ENCODE data around the gene CCDC127. TPM values are rescaled to one million over a fixed set of nuclear protein-coding genes. Genes with fewer than 3 reads are reported as not detected.
"Not testable (repeated sequence)": the region's sequence is repeated elsewhere in the genome, so short reads cannot be mapped to it uniquely, and the experiment has no call there.

The CCDC127 gene
- 5.7 and 6.5 TPM in 2 replicates for total RNA-seq

GRCh38 chr5:217494-218456 lies at the start of gene CCDC127, which contains the start of gene SDHA:
Gene CCDC127, minus strand, starts transcription at chr5:218153. Its CDS starts 1,304 bp downstream, at chr5:216849.
Gene SDHA, plus strand, starts transcription at chr5:218320. Its CDS starts 36 bp downstream, at chr5:218356.
- intact Hi-C loops (cut with micrococcal nuclease): loop anchor here (1.0 to 5.0 kb wide), 2 partner anchors 54 to 115 kb away; partner anchors contain the start of gene PDCD6

- intact Hi-C loops (cut with micrococcal nuclease): no loop called here
Measured at GRCh38 chr5:267716-268115, 49.8 kb upstream of the CCDC127 start.

GRCh38 chr5:266311-267026 lies 48.5 kb upstream of the CCDC127 start:
- intact Hi-C loops (cut with micrococcal nuclease): not testable (repeated sequence)

GRCh38 chr5:264338-264737 lies 46.4 kb upstream of the CCDC127 start:
- intact Hi-C loops (cut with micrococcal nuclease): no loop called here

- intact Hi-C loops (cut with micrococcal nuclease): not testable (repeated sequence)
Measured at GRCh38 chr5:263275-263974, 45.5 kb upstream of the CCDC127 start.

- intact Hi-C loops (cut with micrococcal nuclease): no loop called here
Measured at GRCh38 chr5:257148-257547, 39.2 kb upstream of the CCDC127 start.

- intact Hi-C loops (cut with micrococcal nuclease): not testable (repeated sequence)
Measured at GRCh38 chr5:256347-256746, 38.4 kb upstream of the CCDC127 start.

- intact Hi-C loops (cut with micrococcal nuclease): not testable (repeated sequence)
Measured at GRCh38 chr5:255116-255515, 37.2 kb upstream of the CCDC127 start.

- intact Hi-C loops (cut with micrococcal nuclease): not testable (repeated sequence)
Measured at GRCh38 chr5:254322-254721, 36.4 kb upstream of the CCDC127 start.

GRCh38 chr5:252546-252945 lies 34.6 kb upstream of the CCDC127 start:
- intact Hi-C loops (cut with micrococcal nuclease): no loop called here

GRCh38 chr5:251975-252374 lies 34.0 kb upstream of the CCDC127 start:
- intact Hi-C loops (cut with micrococcal nuclease): not testable (repeated sequence)

- intact Hi-C loops (cut with micrococcal nuclease): not testable (repeated sequence)
Measured at GRCh38 chr5:251538-251937, 33.6 kb upstream of the CCDC127 start.

- intact Hi-C loops (cut with micrococcal nuclease): not testable (repeated sequence)
Measured at GRCh38 chr5:251016-251415, 33.1 kb upstream of the CCDC127 start.

- intact Hi-C loops (cut with micrococcal nuclease): not testable (repeated sequence)
Measured at GRCh38 chr5:250396-250795, 32.4 kb upstream of the CCDC127 start.

GRCh38 chr5:245717-246116 lies 27.8 kb upstream of the CCDC127 start:
- intact Hi-C loops (cut with micrococcal nuclease): not testable (repeated sequence)

GRCh38 chr5:243683-244367 lies 25.9 kb upstream of the CCDC127 start:
- intact Hi-C loops (cut with micrococcal nuclease): not testable (repeated sequence)

- intact Hi-C loops (cut with micrococcal nuclease): not testable (repeated sequence)
Measured at GRCh38 chr5:241045-241669, 23.2 kb upstream of the CCDC127 start.

GRCh38 chr5:240550-240949 lies 22.6 kb upstream of the CCDC127 start:
- intact Hi-C loops (cut with micrococcal nuclease): not testable (repeated sequence)

GRCh38 chr5:237931-238330 lies 20.0 kb upstream of the CCDC127 start:
- intact Hi-C loops (cut with micrococcal nuclease): not testable (repeated sequence)

GRCh38 chr5:235527-235926 lies 17.6 kb upstream of the CCDC127 start:
- intact Hi-C loops (cut with micrococcal nuclease): not testable (repeated sequence)
